GM12878 (cell line): ENCODE results near the gene RAET1G. TPM values are rescaled to one million over a fixed set of nuclear protein-coding genes. Genes with fewer than 3 reads are reported as not detected.

Experiments
- ATAC-seq: fragments of 200-7000 bp; cut with Tn5 transposase; 3 replicates; pipeline ENCODE4 v1.9.1; 2020; ENCODE audit warnings: mild to moderate bottlenecking, moderate library complexity
- BruUV-seq: library from RNA; stranded (reverse); fragments of 400-500 nt; replicated peaks from 2 replicates; lab custom pipeline; 2021; lab: Mats Ljungman, UMichigan
- CTCF ChIA-PET: fragments of 300-600 bp; sonication (Branson Sonifier 250); formaldehyde crosslinking; extraction: SDS; loops from one replicate; lab custom pipeline; 2021; ENCODE audit warnings: inconsistent platforms; lab: Yijun Ruan, JAX
- POLR2A ChIA-PET: fragments of 350-600 bp; formaldehyde crosslinking; extraction: SDS; loops from one replicate; lab custom pipeline; 2021; ENCODE audit warnings: inconsistent platforms; lab: Charles Lee
- RAD21 ChIA-PET: fragments of 300-600 bp; sonication (Branson Sonifier 250); formaldehyde crosslinking; loops from one replicate; lab custom pipeline; 2023; ENCODE audit warnings: antibody characterized with exemption; ENCODE audit not compliant: unreplicated experiment; lab: Charles Lee
- SMC1A ChIA-PET: fragments of 300-600 bp; sonication (Branson Sonifier 250); formaldehyde crosslinking; loops from one replicate; lab custom pipeline; 2023; ENCODE audit not compliant: unreplicated experiment, uncharacterized antibody; lab: Charles Lee
- DNase-seq: peaks from one replicate; pipeline ENCODE4 v3.0.0-alpha.2; 2011; ENCODE audit warnings: low read depth, low spot score
- FAIRE-seq: peaks from 3 replicates; lab custom pipeline; 2011; peaks lifted over from hg19 to GRCh38; lab: Jason Lieb, UNC
- H2AFZ ChIP-seq: 2 replicates; pipeline ENCODE4 v1.6.0; 2011; ENCODE audit warnings: low read depth, low read length, control low read depth; ENCODE audit not compliant: control insufficient read depth
- H3K27ac ChIP-seq: 2 replicates; pipeline ENCODE4 v1.5.1; 2011; ENCODE audit warnings: control low read depth; ENCODE audit not compliant: control insufficient read depth, insufficient read depth
- H3K27me3 ChIP-seq, 2 experiments: replicated peaks in 1 of 2; 2 replicates each; pipeline versions ENCODE4 v1.6.0 to v1.6.1; 2011; ENCODE audit warnings: low read length in 1 of 2; ENCODE audit not compliant: control insufficient read depth in 2 of 2, insufficient read depth in 2 of 2
- H3K36me3 ChIP-seq, 2 experiments: 2 replicates each; pipeline ENCODE4 v1.5.1; 2011; ENCODE audit warnings: low read length in 1 of 2; ENCODE audit not compliant: control insufficient read depth in 2 of 2, insufficient read depth in 2 of 2
- H3K4me1 ChIP-seq: 2 replicates; pipeline ENCODE4 v1.6.1; 2011; ENCODE audit warnings: mild to moderate bottlenecking, low read length, moderate library complexity, mixed read lengths; ENCODE audit not compliant: control insufficient read depth, insufficient read depth
- H3K4me2 ChIP-seq: 2 replicates; pipeline ENCODE4 v1.6.0; 2011; ENCODE audit warnings: control low read depth; ENCODE audit not compliant: control insufficient read depth, insufficient read depth
- H3K4me3 ChIP-seq: fragments of 200-600 bp; sonication (generic); 2 replicates; pipeline ENCODE4 v1.5.1; 2016
- H3K79me2 ChIP-seq: 2 replicates; pipeline ENCODE4 v1.6.0; 2011; ENCODE audit warnings: low read length; ENCODE audit not compliant: control insufficient read depth, insufficient read depth
- H3K9ac ChIP-seq: 2 replicates; pipeline ENCODE4 v1.8.0; 2011; ENCODE audit warnings: low read length, control low read depth, mixed read lengths; ENCODE audit not compliant: control insufficient read depth, insufficient read depth
- H3K9me3 ChIP-seq: replicated peaks from 3 replicates; pipeline ENCODE4 v1.5.1; 2011; ENCODE audit warnings: mild to moderate bottlenecking, low read length; ENCODE audit not compliant: control insufficient read depth, insufficient read depth
- H4K20me1 ChIP-seq: 2 replicates; pipeline ENCODE4 v1.6.0; 2011; ENCODE audit not compliant: control insufficient read depth, insufficient read depth
- CREB1 ChIP-seq: IDR thresholded peaks from 2 replicates; pipeline ENCODE4 v1.6.1; 2012; ENCODE audit warnings: low read depth, mild to moderate bottlenecking, inconsistent platforms
- CREM ChIP-seq: IDR thresholded peaks from 2 replicates; pipeline ENCODE4 v1.6.1; 2014; ENCODE audit warnings: antibody characterized with exemption, low read depth
- HCFC1 ChIP-seq: fragments of 150-350 bp; IDR thresholded peaks from 2 replicates; pipeline ENCODE4 v1.6.1; 2014; ENCODE audit warnings: low read length
- IKZF1 ChIP-seq: fragments of 450-650 bp; conservative IDR thresholded peaks from 2 replicates; pipeline ENCODE4 v1.6.1; 2017; ENCODE audit warnings: antibody characterized with exemption, mild to moderate bottlenecking
- MEF2A ChIP-seq: IDR thresholded peaks from 2 replicates; pipeline ENCODE4 v1.6.1; 2011; ENCODE audit warnings: low read depth, mild to moderate bottlenecking, low read length, moderate library complexity; ENCODE audit not compliant: insufficient read depth
- MTA2 ChIP-seq: fragments of 450-650 bp; IDR thresholded peaks from 2 replicates; pipeline ENCODE4 v1.6.1; 2016; ENCODE audit warnings: low read depth, mild to moderate bottlenecking, moderate library complexity
- NFIC ChIP-seq: IDR thresholded peaks from 2 replicates; pipeline ENCODE4 v1.6.1; 2012; ENCODE audit warnings: low read depth, mild to moderate bottlenecking, inconsistent platforms, low read length, moderate library complexity
- PAX8 ChIP-seq: fragments of 450-650 bp; IDR thresholded peaks from 2 replicates; pipeline ENCODE4 v1.6.1; 2017; ENCODE audit warnings: mild to moderate bottlenecking, moderate library complexity
- PML ChIP-seq: IDR thresholded peaks from 2 replicates; pipeline ENCODE4 v1.6.1; 2012; ENCODE audit warnings: low read length, inconsistent platforms
- POLR2A ChIP-seq: IDR thresholded peaks from 2 replicates; pipeline ENCODE4 v1.6.1; 2011; ENCODE audit warnings: low read depth, mild to moderate bottlenecking, low read length
- RAD21 ChIP-seq: IDR thresholded peaks from 2 replicates; pipeline ENCODE4 v1.6.1; 2011; ENCODE audit warnings: mild to moderate bottlenecking, low read depth, low read length, moderate library complexity; ENCODE audit not compliant: insufficient read depth
- SMARCA5 ChIP-seq: fragments of 450-650 bp; IDR thresholded peaks from 2 replicates; pipeline ENCODE4 v1.6.1; 2017; ENCODE audit warnings: mild to moderate bottlenecking
- SP1 ChIP-seq: IDR thresholded peaks from one replicate; pipeline ENCODE4 v1.6.1; 2011; ENCODE audit warnings: low read depth, low read length
- TCF3 ChIP-seq: IDR thresholded peaks from 2 replicates; pipeline ENCODE4 v1.6.1; 2012; ENCODE audit warnings: low read depth, mild to moderate bottlenecking, low read length, borderline replicate concordance; ENCODE audit not compliant: insufficient read depth
- YBX1 ChIP-seq: fragments of 450-650 bp; IDR thresholded peaks from 2 replicates; pipeline ENCODE4 v1.6.1; 2016; ENCODE audit warnings: antibody characterized with exemption
- WGBS: methylation state at CpG from one replicate; pipeline ENCODE4 v1.1.6; 2016; ENCODE audit warnings: low lambda C conversion rate; ENCODE audit not compliant: insufficient replicate concordance, insufficient coverage; ENCODE audit errors: missing lambda C conversion rate; 5-methylcytosine and 5-hydroxymethylcytosine counted together
- in situ Hi-C: fragments of 300-500 bp; cut with MboI; formaldehyde crosslinking; loops from 9 replicates; pipeline ENCODE4 v1.14.3; 2018; ENCODE audit warnings: mixed read lengths
- intact Hi-C: fragments of 100-400 bp; cut with micrococcal nuclease; formaldehyde crosslinking; loops from one replicate; pipeline ENCODE4 v1.14.2; 2022; ENCODE audit not compliant: unreplicated experiment
- polyA plus RNA-seq, 11 experiments: library from polyadenylated mRNA; depleted of rRNA in 4 of 11; unstranded in 6 of 11; stranded (reverse) in 5 of 11; fragments of >200 nt; fragmentation: Nextera tagmentation in 4 of 11; fragmentation: Illumina TruSeq in 1 of 11; extraction: Ambion mirVana in 4 of 11; extraction: Trizol in 1 of 11; gene quantifications; 1 replicate in 1 of 11; 2 replicates in 10 of 11; pipeline versions ENCODE4 v1.2.1 to v1.2.3, GENCODE V29; 2011 to 2016; ENCODE audit warnings: inconsistent platforms in 2 of 11, missing spikeins in 2 of 11, low read depth in 1 of 11
- total RNA-seq, 4 experiments: library from RNA; depleted of rRNA in 3 of 4; stranded (reverse); fragments of >200 nt in 3 of 4; fragmentation: Illumina TruSeq in 1 of 4; extraction: Trizol in 1 of 4; gene quantifications; 2 replicates each; pipeline versions ENCODE4 v1.2.1 to v1.2.3, GENCODE V29; 2013 to 2021
- TF ChIP-seq, protein P1 (sequence below): fragments of 450-650 bp; conservative IDR thresholded peaks from 2 replicates; pipeline ENCODE4 v1.6.1; 2017; ENCODE audit warnings: mild to moderate bottlenecking, moderate library complexity
- TF ChIP-seq, protein P2 (sequence below): fragments of 450-650 bp; IDR thresholded peaks from 2 replicates; pipeline ENCODE4 v1.6.1; 2018; ENCODE audit warnings: mild to moderate bottlenecking, low read depth, moderate library complexity; ENCODE audit not compliant: partially characterized antibody
- TF ChIP-seq, protein P3 (sequence below): fragments of 450-650 bp; IDR thresholded peaks from 2 replicates; pipeline ENCODE4 v1.6.1; 2017; ENCODE audit warnings: mild to moderate bottlenecking, low read depth, inconsistent platforms; ENCODE audit not compliant: poor library complexity, severe bottlenecking

RAET1G gene
- total and polyA plus RNA-seq, 10 of the 15 experiments (the other 5 are each of a cell fraction or from before 2014, with no cell fraction given), result not detected

DNA sequence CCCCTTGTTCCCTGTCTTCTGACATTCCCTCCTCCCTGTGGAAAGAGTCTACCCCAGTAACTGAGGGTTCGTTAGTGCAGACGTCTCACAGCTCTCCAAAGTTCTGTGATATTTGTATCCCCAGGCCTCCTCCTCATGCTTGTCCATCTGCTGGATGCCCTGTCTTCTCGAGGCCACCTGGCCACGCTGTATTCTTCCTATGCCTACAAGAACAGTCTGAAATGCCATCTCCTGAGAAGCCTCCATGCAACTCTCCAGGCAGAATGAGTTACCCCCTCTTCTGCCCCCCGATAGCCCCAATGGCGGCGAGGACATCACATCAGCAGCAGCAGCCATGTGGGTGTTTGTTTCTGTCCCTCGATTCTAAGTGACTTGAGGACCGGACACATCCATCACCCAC lies 28.2 kb upstream of the RAET1G start:
- no TSS peak for BruUV-seq
- Histone ChIP-seq H3K9ac (no peak overlapping the region), H3K79me2 (no peaks in the 10 kb centered on the region), H3K4me2 (no peak overlapping the region), H4K20me1 (no peaks in the 10 kb centered on the region), H3K9me3 (no peaks in the 10 kb centered on the region), H3K36me3 (no peaks in the 10 kb centered on the region), H3K4me1 (no peaks in the 10 kb centered on the region), H3K4me3 (no peak overlapping the region), H2AFZ (no peak overlapping the region), H3K27me3 (peaks cover 2 to 5% of the 10 kb centered on the region in 2 experiments; a peak in 3 of 4 replicates), H3K27ac (no peak overlapping the region)
- WGBS, result 24% methylated on average over 9 of the region's 9 CpGs
- intact Hi-C loops (no loop called here), in situ Hi-C loops (no loop called here)
- ATAC-seq (no peak), DNase-seq (no peak), FAIRE-seq (no peak)
- SMC1A ChIA-PET, result interaction anchor here (1.2 kb wide), 1 partner anchor 66 kb away, joined by 3 read pairs; no protein-coding TSS in a partner anchor
- RAD21 ChIA-PET, result no interaction called here
- CTCF ChIA-PET, result interaction anchor here (1.7 to 2.0 kb wide), 2 partner anchors 56 to 66 kb away, joined by 5 to 6 read pairs; no protein-coding TSS in a partner anchor
- POLR2A ChIA-PET, result no interaction called here
- TF ChIP-seq MEF2A (no peak), POLR2A (no peak), PAX8 (no peak), TCF3 (no peak), NFIC (no peak), RAD21 (no peak), PML (no peak), SP1 (no peak), CREB1 (no peak), CREM (no peak), YBX1 (no peak), IKZF1 (no peak), HCFC1 (no peak), SMARCA5 (no peak), MTA2 (no peak)
- TF ChIP-seq, protein P1, sequence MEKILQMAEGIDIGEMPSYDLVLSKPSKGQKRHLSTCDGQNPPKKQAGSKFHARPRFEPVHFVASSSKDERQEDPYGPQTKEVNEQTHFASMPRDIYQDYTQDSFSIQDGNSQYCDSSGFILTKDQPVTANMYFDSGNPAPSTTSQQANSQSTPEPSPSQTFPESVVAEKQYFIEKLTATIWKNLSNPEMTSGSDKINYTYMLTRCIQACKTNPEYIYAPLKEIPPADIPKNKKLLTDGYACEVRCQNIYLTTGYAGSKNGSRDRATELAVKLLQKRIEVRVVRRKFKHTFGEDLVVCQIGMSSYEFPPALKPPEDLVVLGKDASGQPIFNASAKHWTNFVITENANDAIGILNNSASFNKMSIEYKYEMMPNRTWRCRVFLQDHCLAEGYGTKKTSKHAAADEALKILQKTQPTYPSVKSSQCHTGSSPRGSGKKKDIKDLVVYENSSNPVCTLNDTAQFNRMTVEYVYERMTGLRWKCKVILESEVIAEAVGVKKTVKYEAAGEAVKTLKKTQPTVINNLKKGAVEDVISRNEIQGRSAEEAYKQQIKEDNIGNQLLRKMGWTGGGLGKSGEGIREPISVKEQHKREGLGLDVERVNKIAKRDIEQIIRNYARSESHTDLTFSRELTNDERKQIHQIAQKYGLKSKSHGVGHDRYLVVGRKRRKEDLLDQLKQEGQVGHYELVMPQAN, result no peak
- TF ChIP-seq, protein P2, sequence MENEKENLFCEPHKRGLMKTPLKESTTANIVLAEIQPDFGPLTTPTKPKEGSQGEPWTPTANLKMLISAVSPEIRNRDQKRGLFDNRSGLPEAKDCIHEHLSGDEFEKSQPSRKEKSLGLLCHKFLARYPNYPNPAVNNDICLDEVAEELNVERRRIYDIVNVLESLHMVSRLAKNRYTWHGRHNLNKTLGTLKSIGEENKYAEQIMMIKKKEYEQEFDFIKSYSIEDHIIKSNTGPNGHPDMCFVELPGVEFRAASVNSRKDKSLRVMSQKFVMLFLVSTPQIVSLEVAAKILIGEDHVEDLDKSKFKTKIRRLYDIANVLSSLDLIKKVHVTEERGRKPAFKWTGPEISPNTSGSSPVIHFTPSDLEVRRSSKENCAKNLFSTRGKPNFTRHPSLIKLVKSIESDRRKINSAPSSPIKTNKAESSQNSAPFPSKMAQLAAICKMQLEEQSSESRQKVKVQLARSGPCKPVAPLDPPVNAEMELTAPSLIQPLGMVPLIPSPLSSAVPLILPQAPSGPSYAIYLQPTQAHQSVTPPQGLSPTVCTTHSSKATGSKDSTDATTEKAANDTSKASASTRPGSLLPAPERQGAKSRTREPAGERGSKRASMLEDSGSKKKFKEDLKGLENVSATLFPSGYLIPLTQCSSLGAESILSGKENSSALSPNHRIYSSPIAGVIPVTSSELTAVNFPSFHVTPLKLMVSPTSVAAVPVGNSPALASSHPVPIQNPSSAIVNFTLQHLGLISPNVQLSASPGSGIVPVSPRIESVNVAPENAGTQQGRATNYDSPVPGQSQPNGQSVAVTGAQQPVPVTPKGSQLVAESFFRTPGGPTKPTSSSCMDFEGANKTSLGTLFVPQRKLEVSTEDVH, result no peak
- TF ChIP-seq, protein P3, sequence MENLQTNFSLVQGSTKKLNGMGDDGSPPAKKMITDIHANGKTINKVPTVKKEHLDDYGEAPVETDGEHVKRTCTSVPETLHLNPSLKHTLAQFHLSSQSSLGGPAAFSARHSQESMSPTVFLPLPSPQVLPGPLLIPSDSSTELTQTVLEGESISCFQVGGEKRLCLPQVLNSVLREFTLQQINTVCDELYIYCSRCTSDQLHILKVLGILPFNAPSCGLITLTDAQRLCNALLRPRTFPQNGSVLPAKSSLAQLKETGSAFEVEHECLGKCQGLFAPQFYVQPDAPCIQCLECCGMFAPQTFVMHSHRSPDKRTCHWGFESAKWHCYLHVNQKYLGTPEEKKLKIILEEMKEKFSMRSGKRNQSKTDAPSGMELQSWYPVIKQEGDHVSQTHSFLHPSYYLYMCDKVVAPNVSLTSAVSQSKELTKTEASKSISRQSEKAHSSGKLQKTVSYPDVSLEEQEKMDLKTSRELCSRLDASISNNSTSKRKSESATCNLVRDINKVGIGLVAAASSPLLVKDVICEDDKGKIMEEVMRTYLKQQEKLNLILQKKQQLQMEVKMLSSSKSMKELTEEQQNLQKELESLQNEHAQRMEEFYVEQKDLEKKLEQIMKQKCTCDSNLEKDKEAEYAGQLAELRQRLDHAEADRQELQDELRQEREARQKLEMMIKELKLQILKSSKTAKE, result no peak
